Parathyroid adenoma (tissue), 2 donors: ENCODE data around the gene DNAH9.

Experiments used
- H2AFZ ChIP-seq: fragments of 300-600 bp; sonication (generic); one replicate; pipeline ENCODE4 v1.7.0; 2017; ENCODE audit warnings: antibody characterized with exemption, mild to moderate bottlenecking
- H3K27ac ChIP-seq: fragments of 300-600 bp; sonication (generic); one replicate; pipeline ENCODE4 v1.7.0; 2017
- H3K27me3 ChIP-seq: fragments of 300-600 bp; sonication (generic); one replicate; pipeline ENCODE4 v1.7.0; 2017; ENCODE audit warnings: low read length; ENCODE audit not compliant: control insufficient read depth, insufficient read depth
- H3K36me3 ChIP-seq: fragments of 300-600 bp; sonication (generic); one replicate; pipeline ENCODE4 v1.7.0; 2017; ENCODE audit warnings: low read length; ENCODE audit not compliant: control insufficient read depth, insufficient read depth
- H3K4me1 ChIP-seq: fragments of 300-600 bp; sonication (generic); one replicate; pipeline ENCODE4 v1.7.0; 2017; ENCODE audit warnings: control low read depth
- H3K4me2 ChIP-seq: fragments of 300-600 bp; sonication (generic); one replicate; pipeline ENCODE4 v1.7.0; 2017; ENCODE audit warnings: low read length
- H3K4me3 ChIP-seq: fragments of 300-600 bp; sonication (generic); one replicate; pipeline ENCODE4 v1.7.0; 2017; ENCODE audit warnings: low read depth, low read length
- H3K79me2 ChIP-seq: fragments of 300-600 bp; sonication (generic); one replicate; pipeline ENCODE4 v1.7.0; 2017; ENCODE audit warnings: control low read depth
- H3K9ac ChIP-seq: fragments of 300-600 bp; sonication (generic); one replicate; pipeline ENCODE4 v1.7.0; 2017; ENCODE audit warnings: mild to moderate bottlenecking
- H3K9me3 ChIP-seq: fragments of 300-600 bp; sonication (generic); one replicate; pipeline ENCODE4 v1.7.0; 2017; ENCODE audit warnings: low read length; ENCODE audit not compliant: control insufficient read depth
- CTCF ChIP-seq: fragments of 300-600 bp; sonication (generic); IDR thresholded peaks from one replicate; pipeline ENCODE4 v1.7.0; 2017; ENCODE audit warnings: antibody characterized with exemption, mild to moderate bottlenecking
- donor health status: primary hyperparathyroidism.

The DNAH9 gene

GRCh38 chr17:11852231-11852630 is 254.0 kb downstream of the DNAH9 start:
- TF ChIP-seq CTCF, result no peak
- no peaks in the 10 kb centered on the region for H3K9me3 ChIP-seq
- H3K4me1 ChIP-seq, result no peaks in the 10 kb centered on the region
- no peak overlapping the region for H3K4me2 ChIP-seq
- no peaks in the 10 kb centered on the region for H3K27me3 ChIP-seq
- H3K4me3 ChIP-seq, result no peak overlapping the region
- H3K79me2 ChIP-seq, result no peaks in the 10 kb centered on the region
- no peak overlapping the region for H2AFZ ChIP-seq
- no peaks in the 10 kb centered on the region for H3K36me3 ChIP-seq
- no peak overlapping the region for H3K27ac ChIP-seq
- H3K9ac ChIP-seq, result no peak overlapping the region

- no peaks in the 10 kb centered on the region for H3K9me3 ChIP-seq
- TF ChIP-seq CTCF, result no peak
- no peak overlapping the region for H2AFZ ChIP-seq
- no peaks in the 10 kb centered on the region for H3K79me2 ChIP-seq
- H3K9ac ChIP-seq, result no peak overlapping the region
- H3K36me3 ChIP-seq, result no peaks in the 10 kb centered on the region
- H3K4me3 ChIP-seq, result no peak overlapping the region
- no peak overlapping the region for H3K4me2 ChIP-seq
- no peak overlapping the region for H3K27ac ChIP-seq
- no peaks in the 10 kb centered on the region for H3K4me1 ChIP-seq
- no peaks in the 10 kb centered on the region for H3K27me3 ChIP-seq
Observed at GRCh38 chr17:11852912-11853311, 254.6 kb downstream of the DNAH9 start.

DNA sequence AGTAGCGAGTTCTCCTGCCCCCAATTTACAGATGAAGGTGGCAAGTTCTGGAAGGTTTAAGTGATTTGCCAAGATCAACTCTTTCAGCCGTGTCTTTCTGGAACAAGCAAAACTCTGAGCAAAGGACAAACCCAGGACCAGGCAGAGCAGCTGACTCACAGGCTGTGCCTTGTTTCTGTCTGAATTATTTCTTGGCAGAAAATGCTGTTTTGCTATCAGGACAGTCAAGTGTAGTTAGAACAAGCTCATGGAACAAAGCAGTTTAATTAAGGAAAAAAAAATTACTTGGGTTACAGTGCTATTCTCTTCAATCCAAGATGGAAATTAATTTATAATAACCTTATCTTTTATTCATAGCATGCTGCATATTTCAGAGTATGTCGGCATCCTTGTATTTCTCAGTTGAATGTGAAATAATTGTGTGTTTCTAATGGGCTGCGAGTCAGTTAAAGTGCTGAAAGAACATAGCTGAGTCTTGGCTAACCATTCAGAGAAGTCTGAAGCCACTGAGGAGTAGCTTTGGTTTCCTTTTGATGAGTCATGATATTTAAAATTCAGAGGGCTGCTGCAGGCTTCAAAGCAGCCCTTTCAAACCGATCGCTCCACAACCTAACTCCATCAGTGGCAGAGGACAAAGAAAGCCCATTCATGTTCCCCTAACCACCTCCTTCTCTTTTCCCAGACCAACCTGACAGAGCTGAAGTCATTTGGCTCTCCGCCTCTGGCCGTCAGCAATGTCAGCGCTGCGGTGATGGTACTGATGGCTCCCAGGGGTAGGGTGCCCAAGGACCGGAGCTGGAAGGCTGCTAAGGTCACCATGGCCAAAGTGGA is 255.3 kb downstream of the DNAH9 start:
- H3K9me3 ChIP-seq, result no peaks in the 10 kb centered on the region
- H3K27ac ChIP-seq, result no peak overlapping the region
- H3K4me1 ChIP-seq, result no peaks in the 10 kb centered on the region
- H3K79me2 ChIP-seq, result no peaks in the 10 kb centered on the region
- no peak for TF ChIP-seq CTCF
- no peaks in the 10 kb centered on the region for H3K36me3 ChIP-seq
- H3K27me3 ChIP-seq, result no peaks in the 10 kb centered on the region
- no peak overlapping the region for H2AFZ ChIP-seq
- H3K9ac ChIP-seq, result no peak overlapping the region
- H3K4me2 ChIP-seq, result no peak overlapping the region
- no peak overlapping the region for H3K4me3 ChIP-seq

DNA sequence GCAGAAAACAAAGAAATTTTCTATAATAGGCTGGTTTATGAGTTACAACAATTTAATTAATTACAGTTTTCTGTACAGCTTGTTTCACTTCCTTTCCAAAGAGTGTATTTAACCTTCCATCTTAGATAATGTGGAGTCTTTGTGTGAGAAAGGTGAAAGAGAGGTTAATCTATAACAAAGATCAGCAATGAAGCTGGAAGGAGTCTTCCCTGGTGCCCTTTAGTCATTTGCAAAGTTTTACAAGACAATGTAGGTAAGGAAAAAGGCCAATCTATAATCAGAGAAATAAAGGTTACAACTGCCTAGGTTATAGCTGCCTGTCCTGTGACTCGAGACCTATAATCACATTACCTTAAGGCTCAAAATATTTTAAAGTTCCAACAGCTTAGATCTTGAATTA is 257.0 kb downstream of the DNAH9 start:
- no peaks in the 10 kb centered on the region for H3K79me2 ChIP-seq
- H2AFZ ChIP-seq, result no peak overlapping the region
- H3K9me3 ChIP-seq, result no peaks in the 10 kb centered on the region
- H3K27ac ChIP-seq, result no peak overlapping the region
- H3K4me2 ChIP-seq, result no peak overlapping the region
- H3K4me1 ChIP-seq, result no peaks in the 10 kb centered on the region
- no peaks in the 10 kb centered on the region for H3K36me3 ChIP-seq
- H3K9ac ChIP-seq, result no peak overlapping the region
- no peak overlapping the region for H3K4me3 ChIP-seq
- no peak for TF ChIP-seq CTCF
- H3K27me3 ChIP-seq, result no peaks in the 10 kb centered on the region

- TF ChIP-seq CTCF, result no peak
- Histone ChIP-seq H3K27me3 (no peaks in the 10 kb centered on the region), H3K4me1 (no peaks in the 10 kb centered on the region), H3K9me3 (no peaks in the 10 kb centered on the region), H3K79me2 (no peaks in the 10 kb centered on the region), H3K36me3 (no peaks in the 10 kb centered on the region), H3K27ac (no peak overlapping the region), H3K9ac (no peak overlapping the region), H3K4me2 (no peak overlapping the region), H3K4me3 (no peak overlapping the region), H2AFZ (no peak overlapping the region)
Observed at GRCh38 chr17:11857006-11857405, 258.7 kb downstream of the DNAH9 start.
